Osteoblast (primary cell): ENCODE results near the gene PCDH19. TPM values are rescaled to one million over a fixed set of nuclear protein-coding genes. Genes with fewer than 3 reads are reported as not detected.

Source experiments
- DNase-seq: peaks from one replicate; pipeline ENCODE4 v3.0.0; 2011; ENCODE audit warnings: low spot score, mixed read lengths; ENCODE audit not compliant: insufficient read length; ENCODE audit errors: missing footprints
- H2AFZ ChIP-seq: 2 replicates; pipeline ENCODE4 v1.6.0; 2011; ENCODE audit warnings: mild to moderate bottlenecking, low read length
- H3K27ac ChIP-seq: 2 replicates; pipeline ENCODE4 v1.5.1; 2011; ENCODE audit warnings: mild to moderate bottlenecking, low read depth, low read length, moderate library complexity
- H3K27me3 ChIP-seq: 2 replicates; pipeline ENCODE4 v1.6.0; 2012; ENCODE audit warnings: mild to moderate bottlenecking, control low read depth, inconsistent platforms, low read length, moderate library complexity; ENCODE audit not compliant: insufficient read depth
- H3K36me3 ChIP-seq: 2 replicates; pipeline ENCODE4 v1.5.1; 2011; ENCODE audit warnings: mild to moderate bottlenecking, low read length, control low read depth, moderate library complexity; ENCODE audit not compliant: insufficient read depth
- H3K4me1 ChIP-seq: 2 replicates; pipeline ENCODE4 v1.5.1; 2011; ENCODE audit warnings: mild to moderate bottlenecking, low read length, control low read depth, moderate library complexity; ENCODE audit not compliant: insufficient read depth
- H3K4me2 ChIP-seq: 2 replicates; pipeline ENCODE4 v1.6.0; 2011; ENCODE audit warnings: mild to moderate bottlenecking, low read length; ENCODE audit not compliant: insufficient read depth
- H3K4me3 ChIP-seq: fragments of 200-600 bp; sonication (generic); 3 replicates; pipeline ENCODE4 v1.5.1; 2012; ENCODE audit warnings: mild to moderate bottlenecking, low read length, inconsistent platforms; ENCODE audit not compliant: insufficient read depth
- H3K79me2 ChIP-seq: 2 replicates; pipeline ENCODE4 v1.6.0; 2012; ENCODE audit warnings: mild to moderate bottlenecking, low read length, control low read depth, inconsistent platforms; ENCODE audit not compliant: insufficient read depth
- H3K9me3 ChIP-seq: 2 replicates; pipeline ENCODE4 v1.5.1; 2011; ENCODE audit warnings: low read depth, low read length, control low read depth
- H4K20me1 ChIP-seq: 2 replicates; pipeline ENCODE4 v1.6.0; 2012; ENCODE audit warnings: mild to moderate bottlenecking, low read length, control low read depth; ENCODE audit not compliant: insufficient read depth
- CTCF ChIP-seq: IDR thresholded peaks from 2 replicates; pipeline ENCODE4 v1.5.1; 2011; ENCODE audit warnings: mild to moderate bottlenecking, low read depth, low read length, moderate library complexity; ENCODE audit errors: extremely low read depth
- total RNA-seq: library from RNA; depleted of rRNA; stranded (reverse); fragments of >200 nt; gene quantifications from 2 replicates; pipeline ENCODE4 v1.2.3, GENCODE V29; 2012

The PCDH19 gene
- 0.36 and 0.59 TPM in 2 replicates for total RNA-seq

- H2AFZ ChIP-seq = peak within 1 kb of the TSS; percentile 56
- no peaks in the 10 kb centered on the region for H3K4me1 ChIP-seq
- TF ChIP-seq CTCF = no peak
- H3K36me3 ChIP-seq = no peaks in the 10 kb centered on the region
- H3K9me3 ChIP-seq = no peaks in the 10 kb centered on the region
- DNase-seq = peak; percentile 97
- H3K27ac ChIP-seq = no peak within 1 kb of the TSS
- peaks cover 44% of the 10 kb centered on the region for H3K27me3 ChIP-seq
- peak within 1 kb of the TSS; percentile 71 for H3K4me2 ChIP-seq
- no peaks in the 10 kb centered on the region for H3K79me2 ChIP-seq
- H4K20me1 ChIP-seq = no peaks in the 10 kb centered on the region
- peak within 1 kb of the TSS; percentile 54 for H3K4me3 ChIP-seq
Measured at GRCh38 chrX:100409610-100410590, at the start of gene PCDH19. Gene PCDH19 (minus strand): TSS chrX:100410273. CDS start chrX:100408597, 1,676 bp downstream.

GRCh38 chrX:100449696-100450608, 39.9 kb upstream of the PCDH19 start:
- no peaks in the 10 kb centered on the region for H4K20me1 ChIP-seq
- no peak overlapping the region for H3K27ac ChIP-seq
- no peak overlapping the region for H2AFZ ChIP-seq
- no peaks in the 10 kb centered on the region for H3K9me3 ChIP-seq
- H3K27me3 ChIP-seq = no peaks in the 10 kb centered on the region
- no peak for DNase-seq
- H3K4me3 ChIP-seq = no peak overlapping the region
- H3K36me3 ChIP-seq = no peaks in the 10 kb centered on the region
- no peaks in the 10 kb centered on the region for H3K4me1 ChIP-seq
- H3K79me2 ChIP-seq = no peaks in the 10 kb centered on the region
- no peak overlapping the region for H3K4me2 ChIP-seq
- no peak for TF ChIP-seq CTCF

- no peak for DNase-seq
- Histone ChIP-seq H3K4me3 (no peak overlapping the region), H3K79me2 (no peaks in the 10 kb centered on the region), H4K20me1 (no peaks in the 10 kb centered on the region), H3K27me3 (no peaks in the 10 kb centered on the region), H3K4me2 (peak overlapping the region; percentile 32), H2AFZ (peak overlapping the region; percentile 47), H3K36me3 (no peaks in the 10 kb centered on the region), H3K27ac (no peak overlapping the region), H3K4me1 (no peaks in the 10 kb centered on the region), H3K9me3 (no peaks in the 10 kb centered on the region)
- TF ChIP-seq CTCF = peak; percentile 86
Measured at GRCh38 chrX:100447655-100448397, 37.8 kb upstream of the PCDH19 start.
